PC-9 (cell line): ENCODE measurements around the gene FNIP2. TPM values are rescaled to one million over a fixed set of nuclear protein-coding genes. Genes with fewer than 3 reads are reported as not detected.

ENCODE experiments used
- BruUV-seq: library from RNA; stranded (reverse); fragments of 400-500 nt; replicated peaks from 2 replicates; lab custom pipeline; 2021; lab: Mats Ljungman, UMichigan
- CTCF ChIA-PET: fragments of 300-600 bp; sonication (Branson Sonifier 250); formaldehyde crosslinking; loops from one replicate; lab custom pipeline; 2022; ENCODE audit warnings: antibody characterized with exemption; lab: Charles Lee
- POLR2A ChIA-PET: fragments of 300-600 bp; sonication (Branson Sonifier 250); formaldehyde crosslinking; loops from one replicate; lab custom pipeline; 2022; ENCODE audit warnings: antibody characterized with exemption; ENCODE audit not compliant: unreplicated experiment; lab: Charles Lee
- DNase-seq, 2 experiments: peaks; one replicate each; pipeline versions ENCODE4 v3.0.0 to v3.0.0-alpha.2; 2015 to 2022; ENCODE audit warnings: mixed read lengths in 1 of 2
- H2AFZ ChIP-seq: fragments of 200-600 bp; sonication (generic); 2 replicates; pipeline ENCODE4 v1.8.1; 2017; ENCODE audit warnings: antibody characterized with exemption
- H3F3A ChIP-seq: fragments of 200-600 bp; sonication (generic); 2 replicates; pipeline ENCODE4 v1.8.1; 2017; ENCODE audit warnings: antibody characterized with exemption, mild to moderate bottlenecking, low read depth; ENCODE audit not compliant: insufficient read depth
- H3K27ac ChIP-seq: fragments of 200-600 bp; sonication (generic); 2 replicates; pipeline ENCODE4 v1.6.1; 2016; ENCODE audit warnings: mixed run types
- H3K27me3 ChIP-seq: fragments of 200-600 bp; sonication (generic); 2 replicates; pipeline ENCODE4 v1.6.1; 2016; ENCODE audit warnings: low read depth, mixed run types; ENCODE audit not compliant: insufficient read depth
- H3K36me3 ChIP-seq: fragments of 200-600 bp; sonication (generic); 2 replicates; pipeline ENCODE4 v1.6.1; 2016; ENCODE audit warnings: low read depth, mixed run types
- H3K4me1 ChIP-seq: fragments of 200-600 bp; sonication (generic); replicated peaks from 2 replicates; pipeline ENCODE4 v1.6.1; 2016; ENCODE audit warnings: mixed run types; ENCODE audit not compliant: insufficient read depth
- H3K4me2 ChIP-seq: fragments of 200-600 bp; sonication (generic); 2 replicates; pipeline ENCODE4 v1.6.1; 2017; ENCODE audit warnings: mixed run types
- H3K4me3 ChIP-seq: fragments of 200-600 bp; sonication (generic); 2 replicates; pipeline ENCODE4 v1.6.1; 2016; ENCODE audit warnings: mixed run types
- H3K79me2 ChIP-seq: fragments of 200-600 bp; sonication (generic); 2 replicates; pipeline ENCODE4 v1.6.1; 2017; ENCODE audit warnings: low read depth, mixed run types
- H3K9me2 ChIP-seq: fragments of 200-600 bp; sonication (generic); 2 replicates; pipeline ENCODE4 v1.8.1; 2017; ENCODE audit warnings: mild to moderate bottlenecking; ENCODE audit not compliant: insufficient read depth
- H3K9me3 ChIP-seq: fragments of 200-600 bp; sonication (generic); 2 replicates; pipeline ENCODE4 v1.8.1; 2016; ENCODE audit warnings: low read depth; ENCODE audit not compliant: insufficient read depth
- H4K20me1 ChIP-seq: fragments of 200-600 bp; sonication (generic); 2 replicates; pipeline ENCODE4 v1.8.1; 2017; ENCODE audit not compliant: insufficient read depth
- CTCF ChIP-seq: fragments of 200-600 bp; sonication (generic); conservative IDR thresholded peaks from 2 replicates; pipeline ENCODE4 v1.6.1; 2017; ENCODE audit warnings: mixed run types, antibody characterized with exemption, mild to moderate bottlenecking, moderate library complexity
- EZH2 ChIP-seq: fragments of 200-600 bp; sonication (generic); IDR thresholded peaks from 2 replicates; pipeline ENCODE4 v1.8.0; 2017; ENCODE audit warnings: antibody characterized with exemption, low read depth
- intact Hi-C: fragments of 100-400 bp; cut with micrococcal nuclease; formaldehyde crosslinking; loops from one replicate; pipeline ENCODE4 v1.10.0; 2022; ENCODE audit not compliant: unreplicated experiment
- total RNA-seq: library from RNA; stranded (reverse); gene quantifications from 2 replicates; pipeline ENCODE4 v1.2.3, GENCODE V29; 2021

Gene FNIP2
- total RNA-seq, 1 experiment from 2014 or later, result 2.5 TPM

GRCh38 chr4:158769175-158769921, 522 bp downstream of the FNIP2 start:
- Histone ChIP-seq H3K4me2 (peak overlapping the region; percentile 95), H3K4me3 (peak overlapping the region; percentile 86), H3K9me2 (no peaks in the 10 kb centered on the region), H3K4me1 (no peaks in the 10 kb centered on the region), H2AFZ (peak overlapping the region; percentile 88), H3K27ac (no peak overlapping the region), H3F3A (no peaks in the 10 kb centered on the region), H3K27me3 (no peaks in the 10 kb centered on the region), H3K36me3 (no peaks in the 10 kb centered on the region), H4K20me1 (no peaks in the 10 kb centered on the region), H3K79me2 (no peaks in the 10 kb centered on the region), H3K9me3 (no peaks in the 10 kb centered on the region)
- CTCF ChIA-PET, result interaction anchor here (0.6 to 0.9 kb wide), 3 partner anchors 38 to 58 kb away, joined by 3 to 5 read pairs (median 3); no protein-coding TSS in a partner anchor
- intact Hi-C loops, result loop anchor here (2.0 kb wide), 2 partner anchors 41 to 81 kb away; no protein-coding TSS in a partner anchor
- POLR2A ChIA-PET, result interaction anchor here (0.6 to 0.7 kb wide), 3 partner anchors 41 to 303 kb away, joined by 3 to 4 read pairs (median 3); no protein-coding TSS in a partner anchor
- DNase-seq, result peak in 1 of 2 experiments; percentile 15
- TSS peak; percentile 39 for BruUV-seq
- TF ChIP-seq CTCF (no peak), EZH2 (no peak)

- no peaks in the 10 kb centered on the region for H4K20me1 ChIP-seq
- no peak overlapping the region for H3K4me2 ChIP-seq
- H3K27ac ChIP-seq, result no peak overlapping the region
- no peaks in the 10 kb centered on the region for H3K4me1 ChIP-seq
- ChIA-PET CTCF (no interaction called here), POLR2A (no interaction called here)
- no peaks in the 10 kb centered on the region for H3K27me3 ChIP-seq
- BruUV-seq, result no TSS peak
- H3K4me3 ChIP-seq, result no peak overlapping the region
- H3K79me2 ChIP-seq, result no peaks in the 10 kb centered on the region
- no peaks in the 10 kb centered on the region for H3F3A ChIP-seq
- TF ChIP-seq EZH2 (no peak), CTCF (no peak)
- no peak for DNase-seq
- no peak overlapping the region for H2AFZ ChIP-seq
- H3K9me3 ChIP-seq, result no peaks in the 10 kb centered on the region
- H3K36me3 ChIP-seq, result no peaks in the 10 kb centered on the region
- H3K9me2 ChIP-seq, result no peaks in the 10 kb centered on the region
- intact Hi-C loops, result no loop called here
These were observed 1.8 kb downstream of the FNIP2 start for GRCh38 chr4:158770671-158771070.

GRCh38 chr4:158771776-158772175, 3.0 kb downstream of the FNIP2 start:
- Histone ChIP-seq H3K27ac (no peak overlapping the region), H3K79me2 (no peaks in the 10 kb centered on the region), H3K36me3 (no peaks in the 10 kb centered on the region), H3K9me2 (no peaks in the 10 kb centered on the region), H3K4me3 (no peak overlapping the region), H3F3A (no peaks in the 10 kb centered on the region), H3K4me1 (no peaks in the 10 kb centered on the region), H3K27me3 (no peaks in the 10 kb centered on the region), H3K9me3 (no peaks in the 10 kb centered on the region), H2AFZ (no peak overlapping the region), H4K20me1 (no peaks in the 10 kb centered on the region), H3K4me2 (no peak overlapping the region)
- POLR2A ChIA-PET, result no interaction called here
- DNase-seq, result no peak
- BruUV-seq, result no TSS peak
- CTCF ChIA-PET, result no interaction called here
- TF ChIP-seq EZH2 (no peak), CTCF (no peak)
- intact Hi-C loops, result no loop called here
